Urinary bladder (tissue), 4 donors: ENCODE data around the gene E2F1. TPM values are rescaled to one million over a fixed set of nuclear protein-coding genes. Genes with fewer than 3 reads are reported as not detected.
A peak's percentile ranks its signal among the peaks of the same experiment; 100 is the strongest.

Experiments
- DNase-seq: peaks from one replicate; pipeline ENCODE4 v3.0.0-alpha.2; 2015; ENCODE audit errors: extremely low spot score
- H3K27ac ChIP-seq: one replicate; pipeline ENCODE4 v1.5.1; 2013; ENCODE audit warnings: low read depth, mild to moderate bottlenecking, moderate library complexity
- H3K36me3 ChIP-seq: one replicate; pipeline ENCODE4 v1.6.1; 2013; ENCODE audit warnings: mild to moderate bottlenecking, moderate library complexity; ENCODE audit not compliant: insufficient read depth
- H3K4me1 ChIP-seq: one replicate; pipeline ENCODE4 v1.6.1; 2013; ENCODE audit warnings: mild to moderate bottlenecking, moderate library complexity; ENCODE audit not compliant: insufficient read depth
- H3K4me3 ChIP-seq: one replicate; pipeline ENCODE4 v1.5.1; 2013; ENCODE audit warnings: low read depth, low read length
- WGBS: extraction: QIAGEN DNeasy Blood & Tissue Kit; methylation state at CpG from one replicate; pipeline ENCODE4 v1.1.7; 2013; 5-methylcytosine and 5-hydroxymethylcytosine counted together
- polyA plus RNA-seq: library from polyadenylated mRNA; stranded (reverse); fragments of 200-250 nt; gene quantifications from one replicate; pipeline ENCODE4 v1.2.3, GENCODE V29; 2013
- total RNA-seq: library from RNA; depleted of rRNA; stranded (reverse); fragments of >200 nt; gene quantifications from one replicate; pipeline ENCODE4 v1.2.3, GENCODE V29; 2014
- donor health status: healthy with polysubstance abuse.
- donor health status: healthy.

The E2F1 gene
- total and polyA plus RNA-seq, 2 donors, result 3.5 to 6.6 TPM

DNA sequence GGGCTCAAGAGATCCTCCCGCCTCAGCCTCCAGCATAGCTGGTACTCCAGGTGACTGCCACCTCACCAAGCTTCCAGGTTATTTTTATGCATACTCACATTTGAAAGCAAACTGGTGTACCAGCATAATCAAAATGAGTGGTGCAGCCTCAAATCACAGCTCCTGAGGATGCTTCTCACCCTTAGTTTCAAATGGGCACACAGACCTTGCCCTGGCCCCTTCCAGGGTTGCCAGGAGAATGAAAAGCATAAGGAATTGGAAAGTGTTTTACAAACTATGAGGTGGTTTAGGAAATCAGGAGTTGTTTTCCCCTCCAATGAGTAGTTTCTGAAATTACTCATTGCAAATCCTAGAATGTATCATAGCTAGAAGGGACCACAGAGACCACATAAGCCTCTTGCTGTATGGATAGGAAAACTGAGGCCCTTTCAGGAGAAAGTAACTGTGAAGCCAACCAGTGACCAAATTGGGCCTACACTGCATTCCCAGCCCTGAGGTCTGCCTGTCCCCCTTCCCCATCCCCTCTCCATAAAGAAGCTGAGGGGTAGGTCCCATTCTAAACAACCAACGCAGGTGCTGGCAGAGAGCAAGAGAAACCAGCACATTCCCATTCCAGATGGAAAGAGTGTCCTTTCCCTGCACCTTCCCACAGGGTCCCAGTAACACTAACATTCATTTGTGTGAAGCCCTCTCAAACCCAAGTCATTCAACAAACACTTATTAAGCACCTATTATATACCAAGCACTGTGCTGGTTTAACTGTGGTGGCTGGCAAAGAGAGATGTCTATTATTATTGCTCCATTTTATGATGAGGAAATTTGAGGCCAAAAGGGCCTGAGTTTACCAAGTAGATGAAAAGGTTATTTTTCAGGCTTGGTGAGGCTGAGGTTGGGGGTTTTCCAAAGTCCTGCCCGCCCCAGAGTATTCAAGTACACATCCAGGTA lies 2.1 kb upstream of the E2F1 start:
- H3K27ac ChIP-seq, result no peak overlapping the region

DNA sequence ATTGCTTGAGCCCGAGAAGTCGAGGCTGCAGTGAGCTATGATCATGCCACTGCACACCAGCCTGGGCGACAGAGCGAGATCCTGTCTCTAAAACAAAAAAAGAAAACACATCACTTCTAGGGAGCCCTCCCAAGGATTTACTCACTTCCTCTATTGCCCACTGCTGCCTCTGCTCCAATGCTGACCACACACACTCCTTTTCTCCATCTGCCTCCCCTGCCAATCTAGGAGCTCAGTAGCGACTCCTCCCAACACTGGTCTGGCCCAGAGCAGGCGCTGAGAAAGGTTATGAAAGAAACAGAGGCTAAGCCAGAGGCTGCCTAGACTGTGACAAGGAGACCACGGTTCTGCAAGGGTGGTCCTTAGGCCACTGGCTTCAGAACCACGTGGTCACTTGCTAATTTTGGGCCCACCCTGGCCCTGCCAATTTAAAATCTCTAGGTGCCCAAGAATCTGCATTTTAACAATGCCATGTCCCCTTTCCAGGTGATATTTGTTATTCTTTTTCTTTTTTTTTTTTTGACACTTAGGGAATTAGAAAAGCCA lies 1.3 kb upstream of the E2F1 start:
- Histone ChIP-seq H3K4me3 (no peak overlapping the region), H3K36me3 (no peaks in the 10 kb centered on the region), H3K27ac (no peak overlapping the region), H3K4me1 (peaks cover 2% of the 10 kb centered on the region)
- WGBS, result 76% methylated on average over 8 of the region's 8 CpGs
- DNase-seq, result no peak

More for the DNA sequence above, 2.1 kb upstream of the E2F1 start:
- Histone ChIP-seq H3K4me3 (no peak overlapping the region), H3K36me3 (no peaks in the 10 kb centered on the region), H3K4me1 (peaks cover 2% of the 10 kb centered on the region)
- no peak for DNase-seq
- 80% methylated on average over 3 of the region's 3 CpGs for WGBS

DNA sequence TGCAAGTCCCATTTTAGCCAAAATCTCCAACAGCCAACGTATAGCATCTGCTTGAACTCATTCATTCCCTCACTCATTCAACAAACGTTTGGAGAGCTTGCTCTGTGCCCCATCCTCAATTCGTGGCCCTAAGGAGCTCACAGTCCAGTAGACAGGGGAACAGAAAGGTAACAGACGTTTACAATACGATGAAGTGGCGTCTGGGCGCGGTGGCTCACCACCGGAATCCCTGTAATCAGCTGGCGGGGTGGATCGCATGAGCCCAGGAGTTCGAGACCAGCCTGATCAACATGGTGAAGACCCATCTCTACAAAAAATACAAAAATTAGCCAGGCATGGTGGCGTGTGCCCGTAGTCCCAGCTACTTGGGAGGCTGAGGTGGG lies 790 bp upstream of the E2F1 start:
- WGBS, result 79% methylated on average over 14 of the region's 14 CpGs
- no peak overlapping the region for H3K27ac ChIP-seq
- no peak overlapping the region for H3K4me3 ChIP-seq
- peaks cover 2% of the 10 kb centered on the region for H3K4me1 ChIP-seq
- H3K36me3 ChIP-seq, result no peaks in the 10 kb centered on the region
- no peak for DNase-seq

DNA sequence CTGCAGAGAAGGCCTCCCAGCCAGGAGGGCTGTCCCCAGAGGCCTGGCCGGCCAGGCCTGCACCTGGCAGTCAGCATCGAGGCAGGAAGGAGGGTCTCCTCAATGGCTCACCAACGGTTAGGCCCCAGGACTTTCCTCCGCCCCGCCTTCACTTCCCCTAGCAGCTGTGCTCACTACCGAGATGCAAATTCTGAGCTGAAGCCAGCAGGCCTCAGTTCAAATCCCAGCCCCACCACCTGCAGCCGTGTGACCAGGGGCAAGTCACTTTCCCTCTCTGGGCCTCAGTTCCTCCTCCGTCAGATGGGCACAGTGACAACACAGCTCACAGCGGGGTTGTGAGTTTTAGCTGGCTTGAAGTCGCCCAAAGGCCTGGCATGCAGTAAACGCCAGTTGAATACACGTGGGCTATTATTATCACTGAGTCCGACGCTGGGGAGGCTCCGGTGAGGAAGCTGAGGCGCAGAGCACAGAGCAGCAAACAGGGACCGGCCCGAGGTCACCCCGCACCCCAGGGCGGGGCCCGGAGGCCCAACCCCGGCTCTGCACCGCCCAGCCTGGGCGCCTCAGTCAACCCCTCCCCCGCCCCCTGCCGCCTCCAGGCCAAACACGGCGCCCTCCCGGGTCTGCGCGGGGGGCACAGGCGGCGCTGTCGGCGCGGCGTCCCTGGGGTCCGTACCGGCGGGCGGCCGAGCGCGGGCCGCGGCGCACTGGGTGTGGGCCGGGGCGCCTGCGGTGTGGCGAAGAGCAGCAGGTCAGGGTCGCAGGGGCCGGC lies 671 bp downstream of the E2F1 start:
- no peak overlapping the region for H3K27ac ChIP-seq

DNA sequence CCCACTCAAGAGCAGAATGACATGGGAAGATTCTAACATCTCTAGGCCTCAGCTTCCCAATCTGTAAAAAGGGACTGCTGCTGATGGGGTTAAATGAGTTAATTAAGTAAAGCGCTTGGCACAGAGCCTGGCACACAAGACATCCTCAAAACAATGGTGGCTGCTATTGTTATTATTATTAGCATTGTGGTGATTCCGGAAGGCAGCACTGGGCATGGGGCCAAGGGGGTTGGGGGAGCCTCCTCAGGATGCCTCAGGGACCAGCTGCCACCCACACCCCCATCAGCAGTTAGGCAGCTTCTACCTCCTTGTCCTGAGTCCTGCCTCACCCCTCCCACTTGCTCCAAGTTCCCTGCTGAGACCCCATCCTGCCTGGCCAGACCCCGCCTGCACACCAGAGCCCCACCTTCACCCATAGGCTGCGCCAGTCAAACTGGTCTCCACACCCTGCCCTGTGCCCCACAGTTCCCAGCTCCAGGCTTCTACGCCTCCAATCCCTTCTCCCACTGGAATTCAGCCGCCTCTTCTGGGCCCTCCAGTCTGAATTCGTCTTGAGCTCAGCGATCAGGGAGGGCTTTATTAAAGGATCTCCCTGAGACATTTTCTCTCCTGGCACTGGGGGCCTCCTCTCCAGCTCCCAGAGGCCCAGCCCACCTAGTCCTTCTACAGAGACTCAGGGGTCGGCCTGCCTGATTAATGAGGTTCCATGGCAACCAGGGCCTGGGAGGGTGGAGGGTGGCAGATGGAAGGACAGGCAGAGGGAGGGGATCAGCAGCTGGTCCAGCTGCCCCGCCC lies 1.5 kb downstream of the E2F1 start:
- DNase-seq, result no peak
- Histone ChIP-seq H3K4me1 (peaks cover 2% of the 10 kb centered on the region), H3K27ac (no peak overlapping the region), H3K4me3 (no peak overlapping the region), H3K36me3 (no peaks in the 10 kb centered on the region)
- WGBS, result 40% methylated on average over 10 of the region's 10 CpGs

More for the DNA sequence above, 671 bp downstream of the E2F1 start:
- no peak for DNase-seq
- peaks cover 2% of the 10 kb centered on the region for H3K4me1 ChIP-seq
- no peaks in the 10 kb centered on the region for H3K36me3 ChIP-seq
- WGBS, result 2% methylated on average over 52 of the region's 53 CpGs
- H3K4me3 ChIP-seq, result peak overlapping the region; percentile 68

DNA sequence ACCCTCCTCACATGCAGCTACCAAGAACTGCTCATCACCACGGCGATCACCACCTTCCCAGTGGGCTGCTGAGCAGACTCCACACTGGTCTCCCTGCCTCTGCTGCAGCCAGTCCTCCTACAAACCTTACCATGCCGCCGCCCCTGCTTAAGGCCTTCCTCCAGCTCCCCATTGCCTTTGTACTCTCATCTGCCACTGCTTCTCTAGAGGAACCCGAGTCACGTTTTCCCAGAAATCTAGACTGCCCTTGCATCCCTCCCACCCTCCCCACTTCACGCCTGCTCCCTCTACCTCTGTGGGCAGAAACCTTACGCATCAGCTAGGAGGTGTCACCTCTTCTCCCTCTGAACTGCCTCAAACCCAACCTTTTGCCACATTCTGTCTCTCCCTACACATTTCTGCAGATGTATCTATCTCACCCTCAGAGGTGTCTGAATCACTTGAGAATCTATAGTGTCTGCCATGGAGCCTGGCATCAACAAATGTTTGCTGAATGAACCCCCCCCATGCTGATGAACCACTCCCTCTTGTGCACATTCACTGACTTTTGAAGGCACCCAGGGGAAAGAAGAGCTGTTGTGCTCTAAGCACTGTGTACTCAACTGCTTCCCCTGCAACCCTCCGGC lies 4.3 kb downstream of the E2F1 start:
- Histone ChIP-seq H3K4me3 (no peak overlapping the region), H3K4me1 (peaks cover 2% of the 10 kb centered on the region), H3K27ac (no peak overlapping the region), H3K36me3 (no peaks in the 10 kb centered on the region)
- no peak for DNase-seq
- 85% methylated on average over 9 of the region's 9 CpGs for WGBS

DNA sequence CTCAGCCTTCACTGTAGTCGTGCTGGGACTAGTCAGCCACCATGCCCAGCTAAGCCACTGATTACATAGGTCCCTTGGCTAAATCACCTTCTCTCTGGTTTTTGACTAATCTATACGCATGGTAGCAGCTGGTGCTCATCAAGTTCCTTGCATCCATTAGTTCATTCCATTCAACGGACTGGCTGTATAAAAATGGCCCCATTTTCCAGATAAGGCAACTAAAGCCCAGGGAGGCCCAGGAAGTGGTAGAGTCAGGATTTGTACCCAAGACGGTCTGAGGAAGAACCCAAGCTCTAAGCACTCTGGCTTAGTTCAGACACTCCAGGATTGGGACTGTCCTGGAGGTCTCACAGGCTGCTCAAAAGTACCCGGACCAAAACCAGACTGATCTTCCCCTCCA lies 4.9 kb downstream of the E2F1 start:
- Histone ChIP-seq H3K27ac (no peak overlapping the region), H3K36me3 (no peaks in the 10 kb centered on the region), H3K4me1 (peaks cover 2% of the 10 kb centered on the region), H3K4me3 (no peak overlapping the region)
- DNase-seq, result no peak
- 84% methylated on average over 5 of the region's 5 CpGs for WGBS

DNA sequence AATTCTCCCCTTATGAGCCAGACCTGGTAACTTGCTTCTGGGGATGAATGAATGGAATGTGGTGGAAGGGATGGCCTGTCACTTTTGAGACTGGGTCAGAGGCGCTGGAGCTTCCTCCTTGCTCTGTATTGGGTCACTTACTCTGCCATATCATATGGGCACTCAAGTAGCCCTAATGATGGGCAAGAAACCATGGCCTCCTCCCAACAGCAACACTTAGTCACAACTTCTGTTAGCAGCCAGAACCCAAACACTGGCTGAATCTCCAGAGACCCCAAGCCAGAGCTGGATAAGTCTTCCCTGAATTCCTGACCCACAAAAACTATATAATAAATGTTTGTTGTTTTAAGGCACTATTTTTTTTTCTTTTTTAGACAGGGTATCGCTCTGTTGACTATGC lies 5.5 kb downstream of the E2F1 start:
- H3K27ac ChIP-seq, result no peak overlapping the region
- no peak overlapping the region for H3K4me3 ChIP-seq
- 89% methylated on average over 2 of the region's 2 CpGs for WGBS
- no peaks in the 10 kb centered on the region for H3K36me3 ChIP-seq
- peaks cover 2% of the 10 kb centered on the region for H3K4me1 ChIP-seq
- DNase-seq, result no peak

DNA sequence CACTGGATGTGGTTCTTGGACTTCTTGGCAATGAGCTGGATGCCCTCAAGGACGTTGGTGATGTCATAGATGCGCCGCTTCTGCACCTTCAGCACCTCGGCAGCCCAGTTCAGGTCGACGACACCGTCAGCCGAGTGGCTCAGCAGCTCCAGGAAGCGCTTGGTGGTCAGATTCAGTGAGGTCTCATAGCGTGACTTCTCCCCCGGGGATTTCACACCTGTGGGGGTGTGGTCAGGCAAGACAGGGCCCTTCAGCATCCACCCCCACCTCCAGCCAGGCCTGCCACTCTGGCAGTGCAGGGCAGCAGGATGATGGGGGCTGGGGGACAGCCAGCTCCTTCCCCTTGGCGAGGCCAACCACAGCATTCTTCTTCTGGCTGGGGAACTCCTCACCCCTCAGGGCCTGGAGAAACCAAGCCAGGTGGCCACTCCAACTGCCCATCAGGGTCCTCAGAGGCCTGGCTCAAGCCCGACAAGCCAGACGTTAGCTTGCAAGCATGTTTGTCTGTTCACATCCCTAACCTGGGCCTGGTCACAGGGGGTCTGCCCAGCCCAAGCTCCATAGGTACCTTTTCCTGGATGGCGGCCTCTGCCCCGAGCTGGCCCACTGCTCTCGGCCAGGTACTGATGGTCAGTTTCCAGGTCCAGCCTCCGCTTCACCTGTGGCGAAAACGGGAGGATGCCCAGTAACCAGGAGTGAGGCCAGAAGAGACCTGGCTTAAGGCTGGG lies 6.3 kb downstream of the E2F1 start:
- H3K27ac ChIP-seq, result no peak overlapping the region
- H3K4me3 ChIP-seq, result no peak overlapping the region
- 89% methylated on average over 20 of the region's 20 CpGs for WGBS
- H3K4me1 ChIP-seq, result peaks cover 2% of the 10 kb centered on the region
- no peaks in the 10 kb centered on the region for H3K36me3 ChIP-seq
- no peak for DNase-seq

DNA sequence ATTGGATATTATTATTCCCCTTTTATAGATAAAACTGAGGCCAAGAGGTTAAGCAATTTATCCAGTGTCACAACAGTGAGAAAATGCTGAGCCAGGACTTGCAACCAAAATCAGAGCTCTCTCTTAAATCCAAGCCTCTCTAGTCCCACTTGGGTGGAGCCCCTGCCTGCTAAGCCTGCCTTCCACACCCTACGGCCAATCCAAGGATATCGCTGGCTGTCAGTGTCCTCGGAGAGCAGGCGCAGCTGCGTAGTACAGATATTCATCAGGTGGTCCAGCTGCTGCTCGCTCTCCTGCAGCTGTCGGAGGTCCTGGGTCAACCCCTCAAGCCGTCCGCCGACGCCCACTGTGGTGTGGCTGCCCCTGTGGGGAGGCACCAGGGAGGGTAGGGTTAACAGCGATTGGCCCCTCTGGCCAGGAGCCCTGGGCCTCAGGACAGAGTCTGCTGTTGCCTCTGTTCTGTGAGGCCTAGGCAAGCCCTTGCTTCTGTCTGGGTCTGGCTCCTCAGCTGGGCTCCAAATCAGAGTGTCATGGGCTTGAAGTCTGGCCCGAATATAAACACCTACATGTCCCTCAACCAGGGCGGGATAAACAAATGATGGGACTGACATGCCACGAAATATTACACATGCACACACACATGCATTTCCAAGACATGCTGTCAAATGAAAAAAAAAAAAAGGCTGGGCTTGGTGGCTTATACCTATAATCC lies 8.0 kb downstream of the E2F1 start:
- no peak overlapping the region for H3K27ac ChIP-seq
- DNase-seq, result no peak
- WGBS, result 57% methylated on average over 15 of the region's 15 CpGs
- no peaks in the 10 kb centered on the region for H3K4me1 ChIP-seq
- no peak overlapping the region for H3K4me3 ChIP-seq
- H3K36me3 ChIP-seq, result no peaks in the 10 kb centered on the region

DNA sequence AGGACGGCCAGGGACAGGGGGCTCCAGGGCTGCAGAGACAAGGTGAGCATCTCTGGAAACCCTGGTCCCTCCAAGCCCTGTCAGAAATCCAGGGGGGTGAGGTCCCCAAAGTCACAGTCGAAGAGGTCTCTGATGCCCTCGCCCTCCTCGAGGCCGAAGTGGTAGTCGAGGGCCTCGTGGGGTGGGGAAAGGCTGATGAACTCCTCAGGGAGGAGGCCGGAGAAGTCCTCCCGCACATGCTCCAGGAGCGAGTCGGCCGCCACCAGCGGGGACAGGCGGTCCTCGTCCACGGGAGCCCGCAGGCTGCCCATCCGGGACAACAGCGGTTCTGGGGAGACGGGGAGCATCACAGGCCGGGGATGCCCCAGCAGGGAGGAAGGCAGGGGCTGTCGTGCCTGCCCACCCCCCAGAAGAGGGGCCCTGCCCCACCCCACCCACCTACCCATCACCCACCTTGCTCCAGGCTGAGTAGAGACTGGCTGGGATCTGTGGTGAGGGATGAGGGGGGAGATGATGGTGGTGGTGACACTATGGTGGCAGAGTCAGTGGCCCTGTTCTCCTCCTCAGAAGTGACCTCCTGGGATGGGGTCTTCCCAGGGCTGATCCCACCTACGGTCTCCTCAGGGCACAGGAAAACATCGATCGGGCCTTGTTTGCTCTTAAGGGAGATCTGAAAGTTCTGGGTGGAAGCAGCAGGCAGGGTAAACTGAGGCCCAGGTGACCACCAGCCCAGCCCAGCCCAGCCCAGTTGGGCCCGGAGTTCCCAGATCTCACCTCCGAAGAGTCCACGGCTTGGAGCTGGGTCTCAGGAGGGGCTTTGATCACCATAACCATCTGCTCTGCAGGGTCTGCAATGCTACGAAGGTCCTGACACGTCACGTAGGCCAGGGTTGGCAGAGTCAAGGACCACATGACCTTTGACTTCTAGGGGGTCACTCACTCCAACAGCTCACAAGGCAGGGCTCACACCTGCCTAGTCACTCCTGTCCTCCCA lies 9.2 kb downstream of the E2F1 start:
- Histone ChIP-seq H3K36me3 (no peaks in the 10 kb centered on the region), H3K4me1 (no peaks in the 10 kb centered on the region), H3K4me3 (no peak overlapping the region), H3K27ac (no peak overlapping the region)
- no peak for DNase-seq
- WGBS, result 94% methylated on average over 31 of the region's 31 CpGs
